HG03354 (cell line): ENCODE results near the gene SPRING1.

Experiments used
- ATAC-seq: cut with Tn5 transposase; IDR thresholded peaks from one replicate; pipeline ENCODE4 v1.9.1; 2021; ENCODE audit warnings: mild to moderate bottlenecking; ENCODE audit not compliant: unreplicated experiment, poor library complexity, severe bottlenecking

Gene SPRING1

GRCh38 chr12:116689979-116690744 lies 47.7 kb downstream of the SPRING1 start:
- ATAC-seq: no peak

GRCh38 chr12:116689521-116689920 lies 48.3 kb downstream of the SPRING1 start:
- no peak for ATAC-seq
